ENCODE results near the gene RRP36. TPM values are rescaled to one million over a fixed set of nuclear protein-coding genes. Genes with fewer than 3 reads are reported as not detected.

The RRP36 gene
- total and polyA plus RNA-seq, 11 donors: 18.7 to 53.4 (median 32.3) TPM

DNA sequence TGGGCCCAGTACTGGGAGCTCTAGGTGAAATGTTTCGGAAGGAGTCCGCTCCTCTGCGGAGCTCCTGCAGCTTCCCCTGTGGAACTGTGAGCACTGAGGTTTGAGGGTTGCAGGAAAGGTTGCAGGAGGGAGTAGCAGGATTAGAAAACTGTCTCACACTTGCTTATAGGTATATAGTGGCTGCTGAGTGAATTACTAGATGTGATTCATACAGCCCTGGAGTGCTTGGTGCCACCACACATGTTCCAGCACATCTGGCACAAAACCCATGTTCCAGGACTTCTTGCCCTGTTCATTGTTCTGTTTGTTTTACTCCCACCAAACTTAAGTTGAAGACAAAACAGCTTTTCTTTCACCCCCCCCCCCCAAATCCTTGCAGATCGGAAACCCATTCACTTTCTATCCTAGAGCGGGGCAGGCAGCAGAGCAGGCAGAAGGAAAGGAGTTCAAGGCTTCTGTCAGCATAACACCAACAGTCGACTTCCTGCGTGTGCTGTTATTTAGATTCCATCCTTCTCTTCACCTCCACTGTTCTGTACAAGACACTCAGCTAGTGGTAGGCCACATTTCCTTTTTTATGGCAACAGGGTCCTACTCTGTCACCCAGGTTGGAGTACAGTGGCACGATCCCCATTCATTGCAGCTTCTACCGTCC, 41.8 kb upstream of the RRP36 start:
- H3K4me3 ChIP-seq: peak overlapping the region; percentile 61 to 99 (median 88)
- no peaks in the 10 kb centered on the region for H3K27me3 ChIP-seq
- ATAC-seq (peak in 2 of 4 donors; percentile 3 to 4), DNase-seq (no peak)
- peaks cover 0 to 41% (median 28%) of the 10 kb centered on the region in 12 donors for H3K4me1 ChIP-seq
- H3K27ac ChIP-seq: peak overlapping the region; percentile 27 to 95 (median 91)
- TF ChIP-seq, protein P1, sequence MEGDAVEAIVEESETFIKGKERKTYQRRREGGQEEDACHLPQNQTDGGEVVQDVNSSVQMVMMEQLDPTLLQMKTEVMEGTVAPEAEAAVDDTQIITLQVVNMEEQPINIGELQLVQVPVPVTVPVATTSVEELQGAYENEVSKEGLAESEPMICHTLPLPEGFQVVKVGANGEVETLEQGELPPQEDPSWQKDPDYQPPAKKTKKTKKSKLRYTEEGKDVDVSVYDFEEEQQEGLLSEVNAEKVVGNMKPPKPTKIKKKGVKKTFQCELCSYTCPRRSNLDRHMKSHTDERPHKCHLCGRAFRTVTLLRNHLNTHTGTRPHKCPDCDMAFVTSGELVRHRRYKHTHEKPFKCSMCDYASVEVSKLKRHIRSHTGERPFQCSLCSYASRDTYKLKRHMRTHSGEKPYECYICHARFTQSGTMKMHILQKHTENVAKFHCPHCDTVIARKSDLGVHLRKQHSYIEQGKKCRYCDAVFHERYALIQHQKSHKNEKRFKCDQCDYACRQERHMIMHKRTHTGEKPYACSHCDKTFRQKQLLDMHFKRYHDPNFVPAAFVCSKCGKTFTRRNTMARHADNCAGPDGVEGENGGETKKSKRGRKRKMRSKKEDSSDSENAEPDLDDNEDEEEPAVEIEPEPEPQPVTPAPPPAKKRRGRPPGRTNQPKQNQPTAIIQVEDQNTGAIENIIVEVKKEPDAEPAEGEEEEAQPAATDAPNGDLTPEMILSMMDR (IDR thresholded peaks at IDR 0.05): no peak
- no peak for TF ChIP-seq POLR2A (IDR thresholded peaks at IDR 0.05)
- intact Hi-C loops (cut with DNase I): loop anchor here in 6 of 10 donors (2.0 to 10.0 kb wide), 5 partner anchors 33 to 197 kb away; partner anchors contain the start of genes CNPY3 (in 3 of the 6), MEA1 (in 2 of the 6), BICRAL (in 1 of the 6) and KLHDC3 (in 1 of the 6)
- H3K36me3 ChIP-seq: peaks cover 0 to 5% (median 0%) of the 10 kb centered on the region in 9 donors
- no peaks in the 10 kb centered on the region for H3K9me3 ChIP-seq
- WGBS, 4 donors: 37 to 46% (median 39%) methylated on average over 9 of the region's 9 CpGs

DNA sequence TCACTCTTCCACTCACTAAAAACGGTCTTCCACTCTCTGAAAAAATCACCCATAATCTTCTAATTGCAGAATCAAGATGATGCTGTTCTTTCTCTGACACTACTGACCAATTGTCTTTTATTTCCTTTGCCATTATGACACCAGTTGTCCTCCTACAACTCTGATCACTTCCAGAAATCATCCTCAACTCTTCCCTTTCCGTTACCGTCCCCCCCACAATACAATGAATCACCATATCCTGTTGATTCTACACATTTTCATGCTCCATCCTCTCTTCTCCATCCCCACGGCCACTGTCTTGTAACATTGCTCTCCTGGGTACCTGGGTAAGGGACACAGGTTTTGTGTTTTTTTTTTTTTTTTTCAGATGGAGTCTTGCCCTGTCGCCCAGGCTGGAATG, 39.6 kb upstream of the RRP36 start:
- TF ChIP-seq, protein P1 (IDR thresholded peaks at IDR 0.05): no peak
- TF ChIP-seq POLR2A (IDR thresholded peaks at IDR 0.05): no peak
- intact Hi-C loops (cut with DNase I): loop anchor here in 3 of 10 donors (5.0 to 10.0 kb wide), 3 partner anchors 55 to 200 kb away; partner anchors contain the start of genes BICRAL (in 1 of the 3) and CNPY3 (in 1 of the 3)
- no peak overlapping the region for H3K27ac ChIP-seq
- H3K4me1 ChIP-seq: peaks cover 1 to 53% (median 44%) of the 10 kb centered on the region in 12 donors
- H3K4me3 ChIP-seq: no peak overlapping the region
- ATAC-seq (no peak), DNase-seq (no peak)
- no peaks in the 10 kb centered on the region for H3K27me3 ChIP-seq
- H3K9me3 ChIP-seq: no peaks in the 10 kb centered on the region
- WGBS, 4 donors: 74 to 86% (median 80%) methylated on average over 5 of the region's 5 CpGs
- peaks cover 0 to 4% (median 0%) of the 10 kb centered on the region in 9 donors for H3K36me3 ChIP-seq

DNA sequence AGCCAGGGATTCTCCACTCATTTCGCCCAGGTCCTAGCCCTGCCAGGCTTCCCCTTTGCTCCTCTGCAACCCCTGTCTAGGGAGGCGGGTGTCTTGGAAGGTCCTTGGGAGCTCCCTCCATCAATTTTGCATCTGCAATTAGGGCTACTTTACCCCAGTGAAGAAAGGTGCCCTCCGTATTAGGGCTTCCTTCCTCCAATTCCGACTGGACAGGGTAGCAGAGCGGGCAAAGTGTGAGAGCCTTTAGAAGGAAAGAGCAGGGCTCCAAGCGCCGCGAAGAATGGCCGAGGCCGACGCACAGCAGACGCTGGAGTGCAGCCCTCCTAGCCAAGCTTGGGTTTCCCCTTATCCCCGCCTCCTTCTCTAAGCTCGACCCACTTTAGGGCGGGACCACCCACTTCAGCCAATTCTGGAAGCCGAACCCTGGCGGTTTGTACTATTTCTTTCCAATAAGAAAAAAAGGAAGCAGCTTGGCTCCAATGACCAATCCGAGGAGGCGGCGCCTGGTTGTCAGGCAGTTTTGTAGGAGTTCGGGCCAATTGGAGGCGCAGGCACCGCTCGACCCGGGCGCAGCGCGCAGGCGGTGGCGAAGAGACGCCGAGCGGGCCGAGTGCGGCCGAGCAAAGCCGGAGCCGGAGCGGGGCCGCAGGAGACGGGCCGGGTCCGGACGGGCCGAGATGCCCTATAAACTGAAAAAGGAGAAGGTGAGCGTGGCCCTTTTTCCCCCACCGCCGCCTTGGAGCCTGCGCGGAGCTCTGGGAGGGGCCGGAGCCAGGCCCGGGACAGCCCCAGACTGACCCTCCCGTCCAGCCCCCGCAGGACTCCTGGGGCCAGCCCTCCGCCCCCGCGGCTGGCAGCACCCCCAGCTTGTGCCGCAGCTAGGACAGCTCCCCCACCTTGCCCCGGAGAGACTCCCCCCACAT, 37.2 kb upstream of the RRP36 start, which contains the start of gene PPP2R5D:
TSS of gene PPP2R5D (plus strand) at position 570 of the 923 bp plus-strand sequence. CDS start at position 678, 108 bp downstream.
- TF ChIP-seq, protein P1 (IDR thresholded peaks at IDR 0.05): no peak
- peak in 1 of 2 donors; percentile 93 for TF ChIP-seq POLR2A (IDR thresholded peaks at IDR 0.05)

More for the DNA sequence above, 37.2 kb upstream of the RRP36 start, which contains the start of gene PPP2R5D:
- H3K36me3 ChIP-seq: peaks cover 0 to 12% (median 4%) of the 10 kb centered on the region in 9 donors
- intact Hi-C loops (cut with DNase I): loop anchor here in 4 of 10 donors (2.0 to 10.0 kb wide), 5 partner anchors 55 to 202 kb away; partner anchors contain the start of genes CNPY3 (in 2 of the 4), BICRAL (in 1 of the 4), KLC4 (in 1 of the 4) and MRPL2 (in 1 of the 4)
- DNase-seq (peak; percentile 97 to 99 (median 98)), ATAC-seq (peak; percentile 95 to 99 (median 98))
- H3K27me3 ChIP-seq: no peaks in the 10 kb centered on the region
- peak within 1 kb of the TSS; percentile 60 to 93 (median 90) for H3K27ac ChIP-seq
- peaks cover 3 to 61% (median 45%) of the 10 kb centered on the region in 12 donors for H3K4me1 ChIP-seq
- no peaks in the 10 kb centered on the region for H3K9me3 ChIP-seq
- peak within 1 kb of the TSS; percentile 74 to 97 (median 86) for H3K4me3 ChIP-seq
- 0 to 1% (median 0%) methylated on average over 28 to 59 of the region's 59 CpGs for WGBS, 4 donors
